Liver (tissue), 9 donors: Measurements from ENCODE around the gene RBFOX1. TPM values are rescaled to one million over a fixed set of nuclear protein-coding genes. Genes with fewer than 3 reads are reported as not detected.

ENCODE experiments used
- DNase-seq: peaks from one replicate; pipeline ENCODE4 v3.0.0-alpha.2; 2017; ENCODE audit warnings: low spot score
- H3K27ac ChIP-seq, 2 donors: one replicate each; pipeline ENCODE4 v1.7.0; 2013; ENCODE audit warnings: inconsistent platforms in 2 of 2, low read length in 2 of 2, control low read depth in 1 of 2, low read depth in 1 of 2, mild to moderate bottlenecking in 1 of 2
- H3K27me3 ChIP-seq, 4 donors: one replicate each; pipeline versions ENCODE4 v1.6.1 to v1.7.0; 2013; ENCODE audit warnings: low read length in 3 of 4, inconsistent platforms in 1 of 4, mild to moderate bottlenecking in 1 of 4, moderate library complexity in 1 of 4; ENCODE audit not compliant: control insufficient read depth in 4 of 4, insufficient read depth in 4 of 4
- H3K36me3 ChIP-seq, 4 donors: one replicate each; pipeline versions ENCODE4 v1.6.1 to v1.7.0; 2013; ENCODE audit warnings: low read length in 3 of 4, mild to moderate bottlenecking in 3 of 4, low read depth in 1 of 4, moderate library complexity in 1 of 4; ENCODE audit not compliant: control insufficient read depth in 4 of 4, insufficient read depth in 3 of 4
- H3K4me1 ChIP-seq, 4 donors: one replicate each; pipeline versions ENCODE4 v1.6.1 to v1.7.0; 2013; ENCODE audit warnings: low read length in 3 of 4, mild to moderate bottlenecking in 3 of 4, moderate library complexity in 1 of 4; ENCODE audit not compliant: control insufficient read depth in 4 of 4, insufficient read depth in 4 of 4
- H3K4me3 ChIP-seq, 3 donors: one replicate each; pipeline versions ENCODE4 v1.6.1 to v1.7.0; 2013; ENCODE audit warnings: low read length in 3 of 3, control low read depth in 1 of 3, low read depth in 1 of 3, mild to moderate bottlenecking in 1 of 3
- H3K9ac ChIP-seq, 2 donors: one replicate each; pipeline ENCODE4 v1.7.0; 2013; ENCODE audit warnings: low read length in 2 of 2, mild to moderate bottlenecking in 2 of 2, moderate library complexity in 2 of 2, control low read depth in 1 of 2, low read depth in 1 of 2
- H3K9me3 ChIP-seq, 4 donors: one replicate each; pipeline versions ENCODE4 v1.6.1 to v1.7.0; 2013; ENCODE audit warnings: low read length in 3 of 4; ENCODE audit not compliant: control insufficient read depth in 4 of 4
- ATF3 ChIP-seq: IDR thresholded peaks from 2 replicates; pipeline ENCODE4 v1.6.1; 2016; ENCODE audit warnings: antibody characterized with exemption
- FOXA2 ChIP-seq: IDR thresholded peaks from 2 replicates; pipeline ENCODE4 v1.6.1; 2016; ENCODE audit warnings: antibody characterized with exemption
- GABPA ChIP-seq, 2 donors: IDR thresholded peaks in 1 of 2; conservative IDR thresholded peaks in 1 of 2; 2 replicates each; pipeline ENCODE4 v1.6.1; 2016; ENCODE audit warnings: antibody characterized with exemption in 2 of 2, mild to moderate bottlenecking in 1 of 2, moderate library complexity in 1 of 2
- JUND ChIP-seq, 2 donors: IDR thresholded peaks; 2 replicates each; pipeline ENCODE4 v1.6.1; 2016; ENCODE audit warnings: antibody characterized with exemption in 2 of 2
- REST ChIP-seq: IDR thresholded peaks from 2 replicates; pipeline ENCODE4 v1.6.1; 2016; ENCODE audit warnings: antibody characterized with exemption, mild to moderate bottlenecking
- RXRA ChIP-seq, 2 donors: IDR thresholded peaks; 2 replicates each; pipeline ENCODE4 v1.6.1; 2017 to 2018; ENCODE audit warnings: antibody characterized with exemption in 2 of 2, mild to moderate bottlenecking in 1 of 2
- TAF1 ChIP-seq: conservative IDR thresholded peaks from 2 replicates; pipeline ENCODE4 v1.6.1; 2016; ENCODE audit warnings: antibody characterized with exemption, mild to moderate bottlenecking
- WGBS: extraction: QIAGEN DNeasy Blood & Tissue Kit; methylation state at CpG from one replicate; pipeline ENCODE4 v1.1.7; 2013; 5-methylcytosine and 5-hydroxymethylcytosine counted together
- polyA plus RNA-seq, 2 donors: library from polyadenylated mRNA; stranded (reverse) in 1 of 2; unstranded in 1 of 2; fragments of 200-250 nt in 1 of 2; fragments of >200 nt in 1 of 2; fragmentation: Nextera tagmentation in 1 of 2; extraction: Ambion mirVana in 1 of 2; gene quantifications; one replicate each; pipeline versions ENCODE4 v1.2.1 to v1.2.3, GENCODE V29; 2013 to 2015
- total RNA-seq, 2 donors: library from RNA; depleted of rRNA; stranded (reverse); fragments of >200 nt; gene quantifications; one replicate each; pipeline ENCODE4 v1.2.3, GENCODE V29; 2014
- TF ChIP-seq, protein P1 (sequence below): fragments of 150-350 bp; IDR thresholded peaks from 2 replicates; pipeline ENCODE4 v1.5.1; 2017; ENCODE audit warnings: improper control_type of control experiment, low read depth, low read length; ENCODE audit not compliant: missing input control
- TF ChIP-seq, protein P2 (sequence below): IDR thresholded peaks from 2 replicates; pipeline ENCODE4 v1.6.1; 2016; ENCODE audit warnings: antibody characterized with exemption
- donor health status: healthy.
- donor health status: healthy.
- donor health status: healthy.
- donor health status: healthy.
- donor health status: healthy.

RBFOX1 gene
- total and polyA plus RNA-seq, 4 donors: not detected

GRCh38 chr16:7503666-7504065 lies 171.0 kb downstream of the RBFOX1 start:
- Histone ChIP-seq H3K9ac (no peak overlapping the region), H3K4me1 (no peaks in the 10 kb centered on the region), H3K36me3 (no peaks in the 10 kb centered on the region), H3K4me3 (no peak overlapping the region), H3K9me3 (no peaks in the 10 kb centered on the region), H3K27ac (no peak overlapping the region), H3K27me3 (peaks cover 0 to under 1% (median 0%) of the 10 kb centered on the region in 4 donors)
- no peak for DNase-seq
- 74% methylated on average over 3 of the region's 3 CpGs for WGBS
- TF ChIP-seq, protein P1, sequence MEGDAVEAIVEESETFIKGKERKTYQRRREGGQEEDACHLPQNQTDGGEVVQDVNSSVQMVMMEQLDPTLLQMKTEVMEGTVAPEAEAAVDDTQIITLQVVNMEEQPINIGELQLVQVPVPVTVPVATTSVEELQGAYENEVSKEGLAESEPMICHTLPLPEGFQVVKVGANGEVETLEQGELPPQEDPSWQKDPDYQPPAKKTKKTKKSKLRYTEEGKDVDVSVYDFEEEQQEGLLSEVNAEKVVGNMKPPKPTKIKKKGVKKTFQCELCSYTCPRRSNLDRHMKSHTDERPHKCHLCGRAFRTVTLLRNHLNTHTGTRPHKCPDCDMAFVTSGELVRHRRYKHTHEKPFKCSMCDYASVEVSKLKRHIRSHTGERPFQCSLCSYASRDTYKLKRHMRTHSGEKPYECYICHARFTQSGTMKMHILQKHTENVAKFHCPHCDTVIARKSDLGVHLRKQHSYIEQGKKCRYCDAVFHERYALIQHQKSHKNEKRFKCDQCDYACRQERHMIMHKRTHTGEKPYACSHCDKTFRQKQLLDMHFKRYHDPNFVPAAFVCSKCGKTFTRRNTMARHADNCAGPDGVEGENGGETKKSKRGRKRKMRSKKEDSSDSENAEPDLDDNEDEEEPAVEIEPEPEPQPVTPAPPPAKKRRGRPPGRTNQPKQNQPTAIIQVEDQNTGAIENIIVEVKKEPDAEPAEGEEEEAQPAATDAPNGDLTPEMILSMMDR: no peak
- TF ChIP-seq JUND (IDR thresholded peaks at IDR 0.05) (no peak), ATF3 (no peak)

GRCh38 chr16:7504844-7505243 lies 172.2 kb downstream of the RBFOX1 start:
- Histone ChIP-seq H3K36me3 (no peaks in the 10 kb centered on the region), H3K27ac (no peak overlapping the region), H3K9ac (no peak overlapping the region), H3K9me3 (no peaks in the 10 kb centered on the region), H3K27me3 (no peaks in the 10 kb centered on the region), H3K4me1 (no peaks in the 10 kb centered on the region), H3K4me3 (no peak overlapping the region)
- TF ChIP-seq RXRA (IDR thresholded peaks at IDR 0.05) (no peak), FOXA2 (no peak), GABPA (IDR thresholded peaks at IDR 0.05 in 1 of 2, conservative IDR thresholded peaks at IDR 0.05 in 1 of 2) (no peak), TAF1 (no peak), REST (no peak)
- TF ChIP-seq, protein P1: no peak
- TF ChIP-seq, protein P2, sequence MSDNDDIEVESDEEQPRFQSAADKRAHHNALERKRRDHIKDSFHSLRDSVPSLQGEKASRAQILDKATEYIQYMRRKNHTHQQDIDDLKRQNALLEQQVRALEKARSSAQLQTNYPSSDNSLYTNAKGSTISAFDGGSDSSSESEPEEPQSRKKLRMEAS: no peak
- WGBS: 77% methylated on average over 8 of the region's 8 CpGs
- no peak for DNase-seq
